Stimulated activated CD4-positive, alpha-beta T cell treated with anti-CD3 and anti-CD28 coated beads, Interleukin-15, amount 100 ng/mL, for 1 hour (primary cell): ENCODE data around the gene TAF4B.
"Not testable (repeated sequence)": the region's sequence is repeated elsewhere in the genome, so short reads cannot be mapped to it uniquely, and the experiment has no call there.

Source experiments
- DNase-seq, 2 donors: peaks; one replicate each; pipeline ENCODE4 v3.0.0-alpha.2; 2020; ENCODE audit warnings: low read depth in 1 of 2, low spot score in 1 of 2

TAF4B gene

DNA sequence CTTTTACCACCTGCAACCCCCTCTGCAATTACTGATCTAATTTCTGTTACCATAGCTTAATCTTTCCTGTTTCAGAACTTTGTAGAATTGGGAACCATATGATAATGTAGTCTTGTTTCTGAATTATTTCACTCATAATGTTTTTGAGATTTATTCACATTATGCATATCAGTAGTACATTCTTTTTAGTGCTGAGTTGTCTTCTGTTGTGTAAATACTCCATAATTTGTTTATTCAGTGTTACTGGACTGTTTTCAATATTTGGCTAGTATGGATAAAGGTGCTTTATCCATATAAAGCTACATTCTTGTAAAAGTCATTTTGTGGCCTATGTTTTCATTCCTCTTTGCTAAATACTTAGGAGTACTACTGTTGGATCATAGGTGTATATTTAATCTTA is 152.5 kb downstream of the TAF4B start:
- DNase-seq, result no peak

DNA sequence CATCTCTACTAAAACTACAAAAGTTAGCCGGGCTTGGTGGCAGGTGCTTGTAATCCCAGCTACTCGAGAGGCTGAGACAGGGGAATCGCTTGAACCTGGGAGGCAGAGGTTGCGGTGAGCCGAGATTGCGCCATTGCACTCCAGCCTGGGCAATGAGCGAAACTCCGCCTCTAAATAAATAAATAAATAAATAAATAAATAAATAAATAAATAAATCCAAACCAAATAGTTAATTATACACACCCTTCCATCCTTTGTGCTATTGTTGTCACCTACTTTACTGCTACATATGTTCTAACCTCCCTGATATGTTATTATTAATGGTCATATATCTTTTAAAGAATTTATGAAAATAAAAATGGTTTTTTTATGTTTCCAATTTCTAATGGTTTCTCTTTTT is 155.3 kb downstream of the TAF4B start:
- not testable (repeated sequence) for DNase-seq

DNA sequence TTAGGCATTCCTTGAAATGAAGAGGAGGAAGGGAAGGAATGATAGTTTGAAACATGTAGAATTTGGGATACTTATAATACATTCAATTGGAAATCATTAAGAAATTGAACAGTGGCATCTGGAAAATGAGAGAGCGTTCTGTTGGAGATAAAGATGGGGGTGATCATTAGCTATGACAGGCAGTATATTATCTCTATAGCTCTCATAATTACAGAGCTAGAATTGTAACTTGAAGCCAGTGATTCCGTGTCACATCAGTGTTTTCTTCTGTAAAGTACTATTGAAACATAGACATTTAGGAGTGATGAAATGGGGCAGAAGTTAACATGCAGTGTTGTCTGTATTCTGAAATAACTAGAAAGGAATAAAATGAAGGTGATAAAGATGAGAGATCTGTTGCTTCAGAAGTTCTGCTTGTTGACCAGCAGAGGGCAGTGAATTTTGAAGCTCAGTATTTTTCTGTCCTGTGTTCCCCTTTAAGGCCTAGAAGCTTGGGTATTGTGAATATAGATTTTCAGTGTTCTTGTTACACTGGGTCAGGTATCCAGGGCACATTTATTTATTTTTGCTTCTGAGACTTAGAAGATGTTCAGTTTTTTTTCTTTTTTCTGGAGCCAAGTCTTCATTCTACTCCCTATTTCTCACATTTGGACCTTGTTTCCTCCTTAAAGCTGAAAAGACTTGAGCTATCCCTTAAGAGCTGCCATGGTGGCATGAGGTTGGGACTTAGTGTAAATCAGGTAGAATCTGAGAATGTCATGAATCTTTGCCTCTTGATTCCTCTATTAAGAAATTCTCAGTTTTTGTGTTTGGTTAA is 157.4 kb downstream of the TAF4B start:
- DNase-seq, result no peak

DNA sequence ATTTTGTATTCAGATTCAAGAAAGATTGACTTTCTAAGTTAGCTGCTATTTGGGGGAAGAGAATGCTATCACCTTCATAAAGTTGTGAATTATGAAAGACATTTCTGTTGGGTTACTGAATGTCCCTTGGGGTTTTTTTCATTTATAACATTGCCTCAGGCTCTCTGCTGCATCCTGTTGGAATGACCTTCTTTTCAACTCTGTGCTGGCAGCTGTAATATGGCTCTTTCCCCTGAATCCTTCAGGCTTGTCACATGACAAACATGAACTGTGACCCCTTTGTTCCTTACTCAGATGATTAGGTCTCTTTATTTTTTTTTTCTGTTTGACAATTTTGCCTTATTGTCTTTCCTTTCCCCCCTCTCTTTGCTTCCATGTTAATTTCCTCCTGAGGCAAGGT is 159.8 kb downstream of the TAF4B start:
- DNase-seq, result no peak

DNA sequence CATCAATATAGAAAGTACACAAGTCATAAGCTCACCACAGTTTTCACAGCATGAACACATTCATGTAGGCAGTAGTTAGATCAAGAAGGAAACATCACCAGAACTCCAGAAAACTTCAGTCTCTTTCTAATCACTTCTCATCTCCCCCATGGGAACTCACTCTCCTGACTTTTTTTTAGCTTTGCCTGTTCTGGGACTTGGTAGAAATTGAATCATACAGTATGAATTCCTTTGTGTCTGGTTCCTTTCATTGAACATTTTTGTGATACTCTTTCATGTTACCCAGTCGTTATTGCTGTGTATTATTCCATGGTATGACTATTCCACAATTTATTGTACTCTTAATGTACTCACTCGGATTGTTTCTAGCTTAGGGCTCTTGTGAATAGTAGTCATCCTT is 160.2 kb downstream of the TAF4B start:
- no peak for DNase-seq

DNA sequence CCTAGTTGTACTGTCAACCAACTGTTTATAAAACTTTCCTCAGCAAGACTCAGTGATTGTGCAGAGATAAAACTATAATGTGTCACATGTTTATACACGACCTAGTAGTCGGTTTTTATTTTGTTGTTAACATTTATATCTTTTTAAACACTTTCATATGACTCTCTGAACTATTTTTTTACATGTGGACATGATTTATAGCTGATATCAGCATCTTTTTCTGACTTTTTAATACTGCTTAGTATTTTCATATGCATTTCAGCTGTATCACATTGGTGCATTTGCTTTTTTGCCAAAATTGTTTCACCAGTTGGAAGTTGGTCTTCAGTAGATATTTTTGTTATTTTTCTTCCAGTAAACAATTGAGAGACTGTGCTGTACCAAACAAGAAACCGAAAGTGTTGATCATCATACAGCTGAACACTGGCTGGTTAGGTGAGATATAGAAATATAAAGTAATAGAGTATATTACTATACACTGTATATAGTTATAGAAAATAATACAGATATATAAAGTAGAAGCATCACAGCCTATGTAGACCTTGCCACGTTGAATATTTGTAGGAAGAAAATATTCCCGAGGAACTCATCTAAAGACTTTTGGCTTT is 167.9 kb downstream of the TAF4B start:
- no peak for DNase-seq

DNA sequence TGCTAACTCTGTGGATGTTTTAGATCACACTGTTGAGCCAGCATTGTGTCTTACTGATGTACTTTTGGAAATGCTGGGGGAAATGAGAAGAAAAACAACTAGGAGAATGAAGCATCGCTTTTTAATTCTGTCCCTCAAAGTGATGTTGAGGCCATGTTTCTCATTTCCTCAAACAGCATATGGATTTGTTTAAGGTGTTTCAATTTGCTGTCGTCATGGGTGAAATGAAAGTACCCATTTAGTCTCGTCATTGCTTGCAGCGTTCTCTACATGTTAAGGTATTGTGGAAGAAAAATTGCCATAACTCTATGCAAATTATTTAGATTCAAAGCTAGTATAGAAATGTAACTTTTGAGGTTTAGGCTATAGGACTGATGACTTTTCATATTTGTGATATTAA is 170.8 kb downstream of the TAF4B start:
- DNase-seq, result no peak

DNA sequence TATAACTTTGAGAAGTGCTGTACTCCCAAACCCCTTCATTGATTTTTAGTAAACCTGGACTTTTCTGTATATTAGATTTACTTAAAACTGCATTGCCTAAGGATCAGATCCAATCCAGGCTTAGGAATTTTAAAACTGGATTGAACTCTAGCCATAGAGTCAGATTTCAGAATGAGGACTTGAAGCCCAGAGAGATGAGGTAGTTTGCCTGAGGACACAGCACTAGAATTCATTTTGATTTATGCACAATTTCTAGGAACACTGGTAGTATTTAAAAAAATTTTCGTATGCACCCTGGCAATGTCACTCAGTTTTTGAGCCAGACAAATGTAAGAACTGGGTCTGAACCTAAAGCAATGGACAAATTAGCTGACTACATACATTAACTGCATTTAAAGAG is 177.2 kb downstream of the TAF4B start:
- no peak for DNase-seq

DNA sequence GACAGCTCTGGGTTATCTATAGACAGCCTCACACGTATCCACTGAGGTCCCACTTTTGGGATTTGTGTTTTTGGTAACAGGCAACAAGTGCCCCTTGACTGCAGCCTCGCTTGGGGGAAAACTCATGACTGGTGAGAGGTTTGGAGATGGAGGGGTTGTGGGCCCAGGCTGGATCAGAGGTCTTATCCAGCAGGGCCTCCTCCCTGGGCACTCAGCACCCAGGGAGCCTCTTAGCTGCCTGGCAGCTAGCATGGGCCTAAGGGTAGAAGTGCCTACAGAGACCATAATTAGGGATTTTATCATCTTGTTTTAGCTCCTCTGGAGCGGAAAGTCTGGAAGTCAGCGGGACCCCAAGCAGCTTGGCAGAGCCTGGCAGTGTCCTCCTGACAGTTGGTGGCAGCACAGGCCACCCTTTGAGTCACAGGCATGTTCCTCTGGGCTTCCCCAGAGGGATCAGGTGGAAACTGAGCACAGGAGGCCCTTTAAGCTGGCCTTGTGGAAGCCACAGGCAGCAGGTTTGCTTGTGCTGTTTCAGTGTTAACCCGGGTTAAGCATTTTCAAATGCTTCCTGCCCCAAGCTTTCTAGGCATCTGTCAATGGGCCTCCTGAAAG is 179.1 kb downstream of the TAF4B start:
- no peak for DNase-seq

DNA sequence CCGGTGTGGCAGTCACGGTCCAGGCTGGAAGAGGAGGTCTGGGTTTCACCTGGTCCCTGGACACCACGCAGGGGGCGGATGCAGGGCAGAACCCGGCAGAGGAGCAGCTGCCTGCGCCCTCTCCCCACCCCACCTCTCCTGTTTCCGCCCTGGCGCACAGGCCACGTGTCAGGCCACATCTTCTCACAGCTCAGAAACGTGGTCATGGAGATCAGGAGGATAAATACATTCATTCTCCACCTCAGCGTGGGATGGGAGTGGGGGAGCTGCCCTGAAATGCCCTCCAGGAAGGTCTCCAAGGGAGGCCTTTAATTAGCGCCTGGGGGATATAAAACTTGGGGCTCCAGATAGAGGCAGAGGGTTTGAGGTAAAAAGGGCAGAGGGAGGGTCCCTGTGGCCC is 180.1 kb downstream of the TAF4B start:
- DNase-seq, result no peak

DNA sequence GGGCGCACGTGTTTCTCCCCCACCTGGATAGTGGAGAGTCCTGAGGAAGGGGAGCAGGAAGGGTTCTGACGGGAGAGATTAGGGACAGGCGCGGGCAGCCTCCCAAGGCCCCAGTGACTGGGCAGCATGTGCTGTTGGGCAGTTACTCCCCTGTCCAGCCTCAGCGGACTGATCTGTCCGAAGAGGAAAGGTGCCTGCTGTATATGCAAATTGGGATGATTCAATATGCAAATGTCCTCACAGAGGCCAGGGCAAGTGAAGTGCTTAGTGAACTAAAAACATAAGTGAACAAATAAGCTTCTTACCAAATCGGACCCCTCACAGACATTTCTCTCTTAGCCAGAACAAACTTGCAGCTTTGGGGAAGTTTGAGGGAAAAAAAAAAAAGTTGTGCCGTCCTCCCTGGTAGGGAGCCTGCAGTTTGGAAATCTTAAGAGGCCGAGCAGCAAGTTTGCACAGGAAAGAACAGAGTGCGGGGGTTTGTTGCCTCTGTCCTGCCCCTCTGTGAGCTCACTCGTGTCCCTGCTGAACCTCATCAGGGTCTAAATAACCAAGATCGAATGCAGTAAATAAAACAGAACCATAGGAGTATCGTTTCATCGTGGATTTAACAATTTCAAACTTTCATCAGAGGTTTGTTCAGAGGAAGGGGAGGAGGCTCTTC is 180.7 kb downstream of the TAF4B start:
- DNase-seq, result no peak

DNA sequence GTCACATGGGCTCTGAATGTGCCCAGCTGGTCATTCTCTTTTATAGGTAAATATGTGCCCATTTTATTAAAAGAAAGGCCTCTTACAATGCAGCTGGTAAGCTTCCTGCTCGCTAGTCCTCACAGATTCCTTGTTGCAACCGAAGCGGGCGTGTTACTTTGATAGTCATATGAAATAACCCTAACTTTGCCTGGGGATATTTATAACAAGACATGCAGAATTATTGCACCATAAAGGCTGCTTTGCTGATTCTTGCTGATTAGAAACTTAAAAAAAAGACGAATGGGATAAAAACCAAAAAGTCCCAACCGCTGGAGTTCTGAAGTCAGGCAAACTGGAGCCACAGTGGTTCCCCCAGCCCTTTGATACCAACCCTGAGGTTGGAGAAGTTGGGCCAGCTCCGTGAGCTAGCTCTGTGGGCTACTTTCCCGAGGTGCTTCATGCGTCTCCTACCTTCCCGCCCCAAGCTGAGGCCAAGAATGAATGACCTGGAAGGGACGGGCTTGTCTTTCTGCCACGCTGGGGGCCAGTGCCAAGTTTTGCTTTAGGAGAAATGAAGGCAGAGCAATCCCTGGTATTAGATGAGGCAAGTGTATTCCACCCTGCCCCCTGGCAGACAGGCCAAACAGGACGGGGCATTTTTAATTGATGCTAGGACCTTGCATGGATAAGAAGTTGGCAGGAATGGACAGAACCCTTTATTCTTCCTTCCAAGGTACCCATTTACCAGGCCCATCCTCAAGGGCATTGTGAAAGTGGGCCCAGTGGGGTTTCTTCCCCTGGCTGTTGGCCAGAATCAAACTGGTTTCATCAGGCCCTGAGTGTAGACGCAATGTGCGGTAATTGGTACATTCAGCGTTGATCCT is 181.7 kb downstream of the TAF4B start:
- DNase-seq, result no peak

DNA sequence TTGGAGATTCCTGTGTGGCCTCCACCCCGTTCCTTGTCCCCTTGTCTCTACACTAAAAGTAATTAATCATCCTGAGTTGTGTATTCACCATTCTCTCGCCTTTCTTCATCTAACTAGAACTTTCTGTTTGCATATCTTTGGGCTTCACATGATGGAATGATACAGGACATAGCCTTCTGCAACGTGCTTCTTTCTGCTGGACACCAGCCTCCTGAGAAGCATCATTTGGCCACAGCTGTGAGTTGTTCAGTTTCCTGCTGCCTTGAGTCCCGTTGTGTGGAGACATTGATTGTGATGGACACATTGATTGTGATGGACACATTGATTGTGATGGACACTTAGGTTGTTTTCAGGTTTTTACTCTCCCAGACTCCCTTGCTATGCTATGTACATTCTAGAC is 182.8 kb downstream of the TAF4B start:
- no peak for DNase-seq

DNA sequence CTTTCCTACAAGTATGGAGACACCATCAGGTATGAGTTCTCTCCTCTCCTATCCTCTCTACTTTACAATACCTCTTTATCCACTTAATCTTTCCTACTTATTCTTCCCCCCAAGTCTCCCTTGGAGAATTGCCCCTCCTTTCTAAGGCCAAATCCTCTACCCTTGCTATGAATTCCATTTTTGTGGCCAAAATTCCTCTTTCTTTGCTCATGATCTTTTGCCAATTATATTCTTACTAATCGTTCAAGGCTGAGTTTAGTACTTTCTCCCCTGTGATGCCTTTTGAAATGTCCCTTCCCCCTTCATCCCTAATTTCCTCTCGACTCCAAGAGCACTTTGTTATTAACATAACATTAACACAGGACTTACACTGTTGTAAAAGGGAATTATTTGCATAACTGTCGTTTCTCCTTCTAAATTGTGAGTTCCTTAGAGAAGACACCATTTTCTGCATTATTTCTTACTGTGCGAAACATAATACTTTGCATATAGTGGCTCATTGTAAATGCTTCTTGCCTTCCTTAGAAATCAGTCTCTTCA is 188.7 kb downstream of the TAF4B start:
- DNase-seq, result no peak

DNA sequence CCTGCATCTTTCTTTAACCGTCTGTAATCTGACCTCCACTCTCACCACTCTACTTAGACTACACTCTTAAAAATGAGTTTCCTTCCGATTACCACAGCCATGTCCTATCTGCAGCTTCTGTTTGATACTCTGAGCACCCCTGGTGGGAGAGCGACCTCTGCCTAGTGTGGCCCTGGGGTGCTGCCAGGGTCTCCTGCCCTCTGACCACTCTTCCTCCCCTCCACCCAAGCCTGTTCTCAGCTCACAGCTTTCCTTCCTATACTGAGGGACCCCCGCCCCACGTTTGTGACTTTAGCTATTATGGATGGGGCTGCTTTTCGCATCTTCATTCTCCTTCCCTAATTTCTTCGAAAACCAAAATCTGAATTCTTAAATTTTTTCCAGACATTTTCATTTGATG is 189.4 kb downstream of the TAF4B start:
- DNase-seq, result no peak

DNA sequence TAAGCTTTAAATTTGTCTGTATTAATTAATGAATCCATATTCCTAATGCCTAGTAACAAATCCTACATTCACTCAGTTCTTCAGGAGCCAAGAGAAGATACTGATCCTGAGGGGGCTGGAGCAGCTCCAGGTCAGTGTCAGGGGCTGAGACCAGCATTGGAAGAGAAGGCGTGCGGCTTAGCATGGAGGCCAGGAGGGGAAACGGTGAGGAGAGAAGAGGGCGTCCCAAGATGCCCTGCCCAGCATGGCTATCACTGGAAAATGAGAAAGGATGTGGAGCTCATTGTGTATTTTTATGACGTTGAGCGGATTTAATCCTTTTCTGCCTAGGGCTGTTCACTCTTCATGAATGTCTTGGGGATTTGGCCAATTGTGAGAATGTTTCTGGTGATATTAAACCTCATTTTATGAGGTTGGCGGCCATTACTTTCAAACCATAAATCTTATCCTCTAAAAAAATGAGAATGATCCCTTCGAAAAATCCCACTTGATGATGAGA is 190.5 kb downstream of the TAF4B start:
- DNase-seq, result no peak

DNA sequence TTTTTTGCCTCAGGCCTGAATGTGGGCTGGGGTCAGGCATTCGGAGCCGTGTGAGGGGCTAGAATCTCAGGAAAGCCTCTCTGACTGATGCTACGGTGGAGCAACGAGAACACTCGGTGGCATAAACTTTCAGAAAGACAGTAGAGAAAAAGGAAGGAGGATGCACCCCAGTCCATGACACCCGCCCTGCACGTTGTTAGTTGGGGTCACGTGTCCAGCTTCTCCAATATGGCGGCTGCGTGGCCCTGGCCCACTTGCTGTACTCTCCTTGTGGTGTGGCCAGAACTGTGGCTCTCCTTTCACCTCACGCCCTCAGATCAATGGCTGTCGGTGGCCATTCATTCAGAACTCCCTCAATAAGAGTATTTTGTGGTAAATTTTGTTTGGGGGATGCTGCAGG is 190.9 kb downstream of the TAF4B start:
- DNase-seq, result no peak

DNA sequence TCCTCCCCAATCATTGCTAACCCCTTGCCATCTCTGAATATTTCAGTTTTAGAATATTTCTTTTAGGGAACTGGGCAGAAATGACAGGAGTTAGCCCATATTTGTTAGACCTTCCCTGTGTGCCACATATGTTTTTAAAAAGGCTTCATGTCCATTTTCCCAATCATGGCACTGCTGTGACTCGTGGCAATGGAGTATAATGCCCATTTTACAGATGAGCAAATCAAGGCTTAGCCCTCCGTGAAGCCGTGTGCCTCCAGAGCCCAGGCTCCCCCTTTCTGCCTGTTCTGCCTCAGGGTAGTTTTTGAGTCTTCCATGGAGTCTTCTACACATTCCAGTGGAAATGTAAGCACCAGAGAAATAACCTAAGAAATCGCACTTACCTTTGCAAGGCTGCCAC is 192.0 kb downstream of the TAF4B start:
- no peak for DNase-seq

DNA sequence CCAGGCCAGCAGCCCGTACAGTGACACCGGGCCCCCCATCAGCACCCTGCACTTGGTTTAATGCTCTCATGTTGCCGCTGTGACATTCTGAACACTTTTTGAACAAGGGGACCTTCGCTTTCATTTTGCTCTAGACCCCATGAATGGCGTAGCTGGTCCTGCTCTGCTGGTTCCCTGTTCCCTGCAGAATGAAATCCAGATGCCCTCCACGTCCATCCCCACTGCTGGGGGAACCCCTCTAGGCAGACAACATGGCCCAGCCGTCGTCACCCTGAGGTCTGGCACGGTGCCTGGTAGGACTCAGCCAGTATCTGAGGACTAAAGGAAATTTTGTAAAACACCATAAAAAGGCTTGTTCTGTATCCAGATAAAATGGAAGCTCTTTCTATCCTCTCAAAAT is 193.5 kb downstream of the TAF4B start:
- no peak for DNase-seq

DNA sequence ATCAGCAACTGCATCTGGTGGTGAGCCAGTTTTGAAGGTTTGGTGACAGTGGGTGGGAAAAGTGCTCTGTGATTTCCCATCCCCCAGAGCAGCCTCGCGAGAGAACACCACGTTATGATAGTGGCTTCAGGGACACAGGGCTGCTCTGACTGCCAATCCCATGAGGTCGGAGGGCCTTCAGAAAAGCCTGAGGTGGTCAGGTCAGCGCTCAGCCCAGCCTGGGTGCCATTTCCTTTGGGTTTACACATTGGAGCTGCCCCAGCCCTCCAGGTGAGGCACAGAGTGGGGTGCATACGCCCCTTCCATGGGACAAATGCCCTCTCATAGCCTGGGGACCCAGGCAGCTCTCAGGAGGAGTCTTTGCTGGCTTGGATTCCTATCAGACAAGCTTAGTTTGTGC is 195.3 kb downstream of the TAF4B start:
- DNase-seq, result no peak

DNA sequence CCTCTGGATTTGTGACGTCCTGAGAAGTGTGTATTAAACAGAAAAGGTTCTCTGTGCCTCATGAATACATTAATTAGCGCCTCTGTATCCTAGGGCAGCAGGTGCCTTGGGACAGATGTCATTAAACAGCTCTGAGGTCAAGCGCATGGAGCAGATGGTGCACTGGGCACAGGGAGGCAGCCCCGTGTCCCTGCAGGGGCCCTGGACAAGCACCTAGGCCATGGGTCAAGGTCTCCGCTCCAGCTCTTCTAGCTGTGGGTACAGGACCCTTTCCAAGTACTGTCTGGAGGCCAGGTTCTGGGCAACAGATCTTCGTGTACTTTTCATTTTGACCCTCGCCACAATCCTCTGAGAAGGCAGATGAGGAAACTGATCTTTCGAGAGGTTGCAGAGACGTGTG is 195.7 kb downstream of the TAF4B start:
- no peak for DNase-seq
